HG03558 (cell line): Measurements from ENCODE around the gene CIAO2B.
"Not testable (repeated sequence)": the region's sequence is repeated elsewhere in the genome, so short reads cannot be mapped to it uniquely, and the experiment has no call there.

ENCODE experiments used
- ATAC-seq: cut with Tn5 transposase; IDR thresholded peaks from one replicate; pipeline ENCODE4 v1.9.1; 2021; ENCODE audit warnings: moderate number of reproducible peaks; ENCODE audit not compliant: unreplicated experiment; ENCODE audit errors: extremely low read depth

CIAO2B gene

DNA sequence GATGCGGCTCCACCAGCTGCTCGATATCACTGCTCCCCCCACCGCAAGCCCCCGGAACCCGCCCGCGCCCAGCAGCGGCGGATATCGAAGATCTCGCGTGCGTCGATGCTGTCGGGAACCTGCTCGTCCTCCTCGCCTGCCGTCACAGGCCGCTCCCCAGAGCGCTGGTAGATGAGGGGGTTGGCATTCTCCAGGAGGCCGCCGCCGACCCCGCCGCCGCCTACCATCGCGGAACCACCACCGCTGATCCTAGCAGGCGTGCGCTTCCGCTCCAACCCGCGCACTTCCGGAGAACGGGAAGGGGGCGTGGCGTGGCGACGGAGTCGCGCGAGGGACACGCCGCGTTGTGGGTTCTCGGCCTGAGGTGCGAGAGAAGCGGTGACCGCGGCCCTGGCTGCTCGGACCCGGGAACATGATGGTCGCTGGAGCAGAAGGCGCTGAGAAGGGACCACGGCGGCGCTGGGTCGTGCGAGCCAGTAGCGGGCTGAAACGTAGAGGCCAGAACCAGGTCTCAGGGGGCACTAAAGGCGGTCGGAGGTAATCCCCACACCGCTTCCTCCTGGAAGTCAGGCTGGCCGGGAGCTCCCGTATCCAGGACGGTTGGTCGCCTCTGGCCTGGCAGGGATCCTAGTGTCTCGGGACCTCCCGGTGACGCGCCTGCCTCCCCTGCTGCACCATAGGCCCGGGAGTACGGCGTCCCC, at the start of gene CIAO2B:
TSS of gene CIAO2B (minus strand) at position 265 of the 701 bp plus-strand sequence. CDS start at position 227, 38 bp downstream.
- peak; percentile 50 for ATAC-seq

GRCh38 chr16:66983033-66983432, 48.8 kb upstream of the CIAO2B start:
- no peak for ATAC-seq

GRCh38 chr16:66979011-66979717, 45.0 kb upstream of the CIAO2B start:
- no peak for ATAC-seq

DNA sequence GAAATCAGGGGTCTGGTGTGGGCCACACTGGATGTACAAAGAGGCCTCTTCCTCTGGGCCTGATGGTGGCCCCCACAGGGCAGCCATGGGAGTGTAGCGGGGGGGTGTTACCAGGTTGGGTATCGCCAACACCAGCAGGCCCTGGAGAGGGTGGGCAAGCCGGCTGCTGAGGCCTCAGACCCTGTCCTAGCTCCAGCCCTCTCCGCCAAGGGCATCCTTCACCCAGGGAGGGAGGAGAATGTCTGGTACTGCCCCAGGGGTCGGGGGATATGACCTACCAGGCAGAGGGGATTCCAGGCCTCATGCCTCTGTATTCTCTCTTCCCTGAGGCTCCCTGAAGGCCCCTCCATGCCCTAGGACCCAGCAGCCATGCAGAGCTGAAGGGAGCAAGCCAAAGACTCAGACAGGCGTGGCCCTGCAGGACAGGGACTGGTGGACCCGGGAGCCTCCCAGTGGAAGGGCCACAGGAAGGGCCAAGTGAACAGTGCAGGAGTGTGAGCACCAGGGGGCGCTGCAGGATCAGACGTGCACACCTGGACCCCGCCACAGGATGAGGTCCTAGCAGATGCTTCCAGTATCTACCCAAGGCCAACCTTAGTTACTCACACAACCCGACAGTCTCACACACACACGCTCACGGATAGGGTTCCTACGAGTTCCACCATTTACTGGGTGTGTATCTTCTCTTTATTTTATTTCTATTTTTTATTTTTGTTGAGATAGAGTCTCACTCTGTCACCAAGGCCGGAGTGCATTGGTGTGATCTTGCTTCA, 43.3 kb upstream of the CIAO2B start:
- ATAC-seq: no peak

DNA sequence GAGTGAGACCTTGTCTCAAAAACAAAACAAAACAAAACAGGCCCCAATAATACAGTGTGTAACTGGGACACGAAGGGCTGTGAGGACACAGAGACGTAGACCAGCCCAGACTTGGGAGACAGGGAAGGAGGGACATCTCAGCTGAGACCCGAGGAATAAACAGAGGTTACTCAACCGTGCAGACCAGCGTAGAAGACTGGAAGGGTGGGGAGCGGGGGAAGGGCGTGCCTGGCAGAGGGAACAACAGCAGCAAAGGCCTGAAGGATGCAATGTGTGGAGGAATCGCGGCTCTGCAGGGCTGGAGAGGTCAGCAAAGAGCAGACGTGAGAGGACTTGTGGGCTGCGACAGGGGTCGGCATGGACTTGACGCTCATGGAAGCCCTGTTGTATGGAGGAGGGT, 42.5 kb upstream of the CIAO2B start:
- ATAC-seq: no peak

DNA sequence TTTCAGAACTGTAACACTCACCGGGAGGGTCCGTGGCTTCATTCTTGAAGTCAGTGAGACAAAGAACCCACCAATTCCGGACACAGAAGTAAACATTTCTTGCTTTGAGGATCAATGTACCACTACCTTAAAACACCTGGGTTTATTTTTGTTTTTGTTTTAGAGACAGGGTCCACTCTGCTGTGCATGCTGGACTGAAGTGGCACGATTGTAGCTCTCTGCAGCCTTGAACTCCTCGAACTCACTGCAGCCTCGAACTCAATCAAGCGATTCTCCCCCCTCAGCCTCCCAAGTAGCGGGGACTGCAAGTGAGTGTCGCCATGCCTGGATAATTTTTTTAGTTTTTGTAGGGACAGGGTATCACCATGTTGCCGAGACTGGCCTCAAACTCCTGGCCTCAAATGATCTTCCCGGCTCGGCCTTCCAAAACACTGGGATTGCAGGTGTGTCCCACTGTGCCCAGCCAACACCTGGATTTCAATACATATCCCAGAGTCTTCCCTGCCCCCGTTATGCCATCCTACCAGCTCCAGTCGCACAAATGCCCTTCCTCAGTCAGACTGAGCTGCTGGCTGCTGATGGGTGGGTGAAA, 41.2 kb upstream of the CIAO2B start:
- no peak for ATAC-seq

DNA sequence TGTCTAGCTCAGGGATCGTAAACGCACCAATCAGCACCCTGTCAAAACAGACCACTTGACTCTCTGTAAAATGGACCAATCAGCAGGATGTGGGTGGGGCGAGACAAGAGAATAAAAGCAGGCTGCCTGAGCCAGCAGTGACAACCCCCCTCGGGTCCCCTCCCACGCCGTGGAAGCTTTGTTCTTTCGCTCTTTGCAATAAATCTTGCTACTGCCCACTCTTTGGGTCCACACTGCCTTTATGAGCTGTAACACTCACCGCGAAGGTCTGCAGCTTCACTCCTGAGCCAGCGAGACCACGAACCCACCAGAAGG, 40.7 kb upstream of the CIAO2B start:
- not testable (repeated sequence) for ATAC-seq

DNA sequence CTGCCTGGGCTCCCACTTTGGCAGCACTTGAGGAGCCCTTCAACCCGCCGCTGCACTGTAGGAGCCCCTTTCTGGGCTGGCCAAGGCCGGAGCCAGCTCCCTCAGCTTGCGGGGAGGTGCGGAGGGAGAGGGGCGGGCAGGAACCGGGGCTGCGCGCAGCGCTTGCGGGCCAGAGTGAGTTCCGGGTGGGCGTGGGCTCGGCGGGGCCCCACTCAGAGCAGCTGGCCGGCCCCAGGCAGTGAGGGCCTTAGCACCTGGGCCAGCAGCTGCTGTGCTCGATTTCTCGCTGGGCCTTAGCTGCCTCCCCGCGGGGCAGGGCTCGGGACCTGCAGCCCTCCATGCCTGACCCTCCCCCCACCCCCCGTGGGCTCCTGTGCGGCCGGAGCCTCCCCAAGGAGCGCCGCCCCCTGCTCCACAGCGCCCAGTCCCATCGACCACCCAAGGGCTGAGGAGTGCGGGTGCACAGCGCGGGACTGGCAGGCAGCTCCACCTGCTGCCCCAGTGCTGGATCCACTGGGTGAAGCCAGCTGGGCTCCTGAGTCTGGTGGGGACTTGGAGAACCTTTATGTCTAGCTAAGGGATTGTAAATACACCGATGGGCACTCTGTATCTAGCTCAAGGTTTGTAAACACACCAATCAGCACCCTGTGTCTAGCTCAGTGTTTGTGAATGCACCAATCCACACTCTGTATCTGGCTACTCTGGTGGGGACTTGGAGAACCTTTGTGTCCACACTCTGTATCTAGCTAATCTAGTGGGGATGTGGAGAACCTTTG, 40.1 kb upstream of the CIAO2B start:
- not testable (repeated sequence) for ATAC-seq

- ATAC-seq: no peak
Measured at GRCh38 chr16:66973716-66974115, 39.5 kb upstream of the CIAO2B start.

DNA sequence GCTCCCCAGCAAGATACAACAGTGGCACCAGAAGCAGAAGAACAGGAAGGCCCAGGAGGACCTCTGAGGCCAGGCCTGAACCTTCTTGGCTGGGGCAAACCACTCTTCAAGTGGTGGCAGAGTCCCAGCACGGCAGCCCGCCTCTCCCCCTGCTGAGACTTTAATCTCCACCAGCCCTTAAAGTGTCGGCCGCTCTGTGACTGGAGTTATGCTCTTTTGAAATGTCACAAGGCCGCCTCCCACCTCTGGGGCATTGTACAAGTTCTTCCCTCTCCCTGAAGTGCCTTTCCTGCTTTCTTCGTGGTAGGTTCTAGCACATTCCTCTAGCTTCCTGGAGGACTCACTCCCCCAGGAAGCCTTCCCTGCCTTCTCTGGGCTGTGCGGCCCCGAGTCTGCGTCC, 38.8 kb upstream of the CIAO2B start:
- ATAC-seq: no peak

- ATAC-seq: no peak
Measured at GRCh38 chr16:66970775-66971720, 36.8 kb upstream of the CIAO2B start.

- ATAC-seq: no peak
Measured at GRCh38 chr16:66968847-66969246, 34.6 kb upstream of the CIAO2B start.

GRCh38 chr16:66964049-66964448, 29.8 kb upstream of the CIAO2B start:
- ATAC-seq: no peak

DNA sequence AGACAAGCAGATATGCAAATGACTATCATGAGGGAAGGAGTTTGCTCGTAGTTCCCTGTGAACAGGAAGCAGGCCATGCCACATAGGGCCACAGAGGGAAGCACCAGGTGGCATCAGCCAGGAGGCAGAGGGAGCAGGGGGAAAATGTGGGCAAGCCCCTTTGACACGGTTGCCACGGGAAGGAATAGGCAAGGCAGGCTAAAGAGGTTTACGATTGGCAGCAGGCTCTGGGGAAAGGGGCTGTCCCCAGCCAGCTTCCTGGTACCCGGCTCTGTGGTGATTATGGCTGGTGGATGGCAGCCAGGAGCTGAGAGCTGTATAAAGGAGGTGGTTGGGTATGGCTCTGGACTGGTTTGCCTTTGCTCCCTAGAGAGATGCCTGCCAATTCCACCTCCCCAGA, 27.7 kb upstream of the CIAO2B start:
- no peak for ATAC-seq

GRCh38 chr16:66961065-66961744, 27.0 kb upstream of the CIAO2B start, which contains the start of gene CES3:
TSS of gene CES3 (plus strand) at chr16:66961266. CDS start at chr16:66961308, 42 bp downstream.
- ATAC-seq: no peak

GRCh38 chr16:66960270-66960669, 26.1 kb upstream of the CIAO2B start:
- ATAC-seq: no peak

- ATAC-seq: no peak
Measured at GRCh38 chr16:66959704-66960161, 25.5 kb upstream of the CIAO2B start.
